Measurements from ENCODE around the gene NSUN3. TPM values are rescaled to one million over a fixed set of nuclear protein-coding genes. Genes with fewer than 3 reads are reported as not detected.

The NSUN3 gene
- total RNA-seq, 4 donors from 2014 or later: 1.4 to 2.5 (median 2.1) TPM

DNA sequence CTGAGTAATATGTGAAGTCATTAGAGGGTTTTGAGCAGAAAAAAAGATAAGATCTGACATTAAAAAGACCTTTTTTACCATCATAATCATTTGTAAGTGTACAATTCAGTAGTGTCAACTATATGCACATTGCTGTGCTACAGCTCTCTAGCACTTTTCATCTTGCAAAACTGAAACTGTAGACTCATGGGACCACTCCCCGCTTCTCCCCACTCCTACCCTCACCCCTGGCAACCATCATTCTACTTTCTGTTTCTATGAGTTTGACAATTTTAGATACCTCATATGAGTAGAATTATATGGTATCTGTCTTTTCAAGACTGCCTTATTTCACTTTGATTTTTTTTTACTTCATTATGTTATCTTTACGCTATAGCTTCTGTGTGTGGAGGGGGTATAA lies 112.8 kb downstream of the NSUN3 start:
- Histone ChIP-seq H3K27ac (no peak overlapping the region), H3K27me3 (no peaks in the 10 kb centered on the region), H3K4me3 (no peak overlapping the region), H3K4me1 (no peaks in the 10 kb centered on the region), H3K36me3 (no peaks in the 10 kb centered on the region), H3K9me3 (no peaks in the 10 kb centered on the region)
- DNase-seq (no peak), ATAC-seq (no peak)
- in situ Hi-C loops (cut with MboI; ENCODE audit: low sequenced_read_pairs in 4 of 4): no loop called here
- no peak for TF ChIP-seq CTCF (IDR thresholded peaks at IDR 0.05 in 4 of 5, conservative IDR thresholded peaks at IDR 0.05 in 1 of 5)
- no peak for TF ChIP-seq POLR2A (IDR thresholded peaks at IDR 0.05)
- intact Hi-C loops (cut with DNase I; ENCODE audit: low total_unique reads): no loop called here

DNA sequence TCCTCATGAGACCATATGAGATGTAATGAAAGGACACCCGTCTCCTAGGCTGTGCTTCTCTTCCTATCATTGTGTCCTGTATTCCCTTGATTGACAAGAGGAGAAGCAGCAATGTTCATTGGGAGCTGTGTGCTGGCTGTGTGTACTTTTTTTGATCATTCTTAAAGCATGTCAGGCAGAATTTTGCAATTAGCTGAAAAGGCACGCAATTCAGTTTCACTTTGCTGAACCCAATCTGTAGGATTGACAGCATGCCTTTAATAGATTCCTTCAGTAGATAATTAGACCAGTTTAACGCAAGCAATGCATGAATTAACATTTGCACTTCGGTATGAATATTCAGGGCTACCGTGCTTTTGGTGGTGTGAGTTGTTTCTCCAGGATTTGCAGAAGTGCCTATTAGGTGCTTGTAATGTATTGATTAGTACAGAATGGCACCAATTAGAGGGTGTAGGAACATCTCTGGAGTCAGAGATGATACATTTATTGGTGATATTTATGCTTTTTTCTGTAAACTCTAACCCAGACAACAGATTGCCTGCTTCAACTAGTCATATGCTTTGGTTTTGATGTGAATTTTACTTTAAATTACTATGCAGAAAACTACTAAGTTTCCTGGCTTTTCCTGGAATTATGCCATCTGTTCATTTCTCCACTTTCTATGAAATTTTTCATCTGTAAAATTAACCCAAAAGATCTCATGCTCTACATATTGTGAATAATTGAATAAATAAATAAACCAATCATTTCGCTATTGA lies 114.3 kb downstream of the NSUN3 start:
- no peaks in the 10 kb centered on the region for H3K36me3 ChIP-seq
- H3K4me1 ChIP-seq: no peaks in the 10 kb centered on the region
- no peaks in the 10 kb centered on the region for H3K9me3 ChIP-seq
- ATAC-seq (no peak), DNase-seq (no peak)
- no peaks in the 10 kb centered on the region for H3K27me3 ChIP-seq
- intact Hi-C loops (cut with DNase I; ENCODE audit: low total_unique reads): no loop called here
- no peak overlapping the region for H3K27ac ChIP-seq
- in situ Hi-C loops (cut with MboI; ENCODE audit: low sequenced_read_pairs in 4 of 4): no loop called here
- no peak for TF ChIP-seq POLR2A (IDR thresholded peaks at IDR 0.05)
- TF ChIP-seq CTCF (IDR thresholded peaks at IDR 0.05 in 4 of 5, conservative IDR thresholded peaks at IDR 0.05 in 1 of 5): no peak
- H3K4me3 ChIP-seq: no peak overlapping the region

Other genes with a start within 250 kb of the NSUN3 start
- 1 to 10 TPM; 5.0 to 8.3 (median 7.6) TPM for gene PROS1, start 89.2 kb upstream of the NSUN3 start, total RNA-seq
- gene ARL13B, start 82.9 kb upstream of the NSUN3 start, total RNA-seq: 1 to 10 TPM; 1.2 to 2.7 (median 1.4) TPM
- gene STX19, start 34.5 kb upstream of the NSUN3 start, total RNA-seq: not detected
- gene DHFR2, start 145 bp upstream of the NSUN3 start, total RNA-seq: 1 to 10 TPM; 1.2 to 2.1 (median 1.4) TPM